Measurements from ENCODE around the gene HSP90AB1.
A peak's percentile ranks its signal among the peaks of the same experiment; 100 is the strongest.

Gene HSP90AB1

GRCh38 chr6:44235891-44236516 is 10.9 kb upstream of the HSP90AB1 start:
- DNase-seq (ENCODE audit: low read depth in 2 of 2), result no peak

- DNase-seq (ENCODE audit: low read depth in 2 of 2), result peak in 1 of 2 experiments; percentile 51
These were observed 9.7 kb upstream of the HSP90AB1 start for GRCh38 chr6:44237021-44237812.

GRCh38 chr6:44237813-44238433 is 9.0 kb upstream of the HSP90AB1 start:
- DNase-seq (ENCODE audit: low read depth in 2 of 2), result no peak

DNA sequence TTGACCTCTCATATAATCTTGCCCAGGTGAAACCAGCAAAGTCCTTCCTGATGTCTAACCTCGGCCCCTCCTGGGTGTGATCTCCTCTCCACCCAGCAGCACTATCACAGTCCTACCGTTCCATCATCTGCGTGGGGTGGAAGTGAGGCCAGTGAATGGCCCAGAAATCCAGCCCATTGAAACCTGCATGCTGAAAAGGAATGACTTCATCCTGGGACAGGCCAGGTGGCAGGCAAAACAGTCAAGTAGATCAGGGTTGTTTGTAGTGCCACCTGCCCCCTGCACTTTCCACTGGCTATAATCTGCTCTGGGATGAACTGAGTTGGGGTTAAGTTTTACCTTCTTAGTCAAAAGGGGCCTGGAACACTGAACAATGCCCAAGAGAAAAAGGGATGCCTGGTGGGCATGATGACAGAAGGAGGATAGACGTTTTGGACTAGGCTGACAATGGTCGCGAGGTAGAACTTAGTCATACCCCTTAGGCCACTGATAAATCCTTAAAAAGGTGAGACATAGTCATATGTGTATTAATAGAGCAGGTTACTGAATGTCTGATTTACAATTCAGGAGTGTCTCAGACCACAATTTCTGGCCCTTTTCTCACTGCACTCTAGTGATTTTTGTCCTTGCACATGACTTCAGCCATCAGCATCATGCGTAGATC is 8.1 kb upstream of the HSP90AB1 start:
- DNase-seq (ENCODE audit: low read depth in 2 of 2), result no peak

DNA sequence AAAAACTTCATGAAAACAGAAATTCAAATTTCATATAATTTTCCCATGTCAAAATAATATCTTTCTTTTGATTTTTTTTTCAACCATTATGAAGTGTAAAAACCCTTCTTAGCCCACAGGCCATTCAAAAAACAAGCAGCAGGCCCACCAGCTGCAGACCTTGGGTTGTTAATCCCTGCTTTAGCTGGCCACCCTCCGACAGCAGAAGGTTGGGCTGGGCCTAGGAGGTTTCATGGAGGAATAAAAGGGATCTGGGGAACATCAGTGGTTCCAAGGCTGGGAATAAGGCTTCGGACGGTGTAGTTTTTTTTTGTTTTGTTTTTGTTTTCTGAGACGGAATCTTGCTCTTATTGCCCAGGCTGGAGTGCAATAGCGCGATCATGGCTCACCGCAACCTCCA is 3.6 kb upstream of the HSP90AB1 start:
- DNase-seq (ENCODE audit: low read depth in 2 of 2), result no peak

GRCh38 chr6:44245391-44245911 is 1.4 kb upstream of the HSP90AB1 start:
- no peak for DNase-seq (ENCODE audit: low read depth in 2 of 2)

DNA sequence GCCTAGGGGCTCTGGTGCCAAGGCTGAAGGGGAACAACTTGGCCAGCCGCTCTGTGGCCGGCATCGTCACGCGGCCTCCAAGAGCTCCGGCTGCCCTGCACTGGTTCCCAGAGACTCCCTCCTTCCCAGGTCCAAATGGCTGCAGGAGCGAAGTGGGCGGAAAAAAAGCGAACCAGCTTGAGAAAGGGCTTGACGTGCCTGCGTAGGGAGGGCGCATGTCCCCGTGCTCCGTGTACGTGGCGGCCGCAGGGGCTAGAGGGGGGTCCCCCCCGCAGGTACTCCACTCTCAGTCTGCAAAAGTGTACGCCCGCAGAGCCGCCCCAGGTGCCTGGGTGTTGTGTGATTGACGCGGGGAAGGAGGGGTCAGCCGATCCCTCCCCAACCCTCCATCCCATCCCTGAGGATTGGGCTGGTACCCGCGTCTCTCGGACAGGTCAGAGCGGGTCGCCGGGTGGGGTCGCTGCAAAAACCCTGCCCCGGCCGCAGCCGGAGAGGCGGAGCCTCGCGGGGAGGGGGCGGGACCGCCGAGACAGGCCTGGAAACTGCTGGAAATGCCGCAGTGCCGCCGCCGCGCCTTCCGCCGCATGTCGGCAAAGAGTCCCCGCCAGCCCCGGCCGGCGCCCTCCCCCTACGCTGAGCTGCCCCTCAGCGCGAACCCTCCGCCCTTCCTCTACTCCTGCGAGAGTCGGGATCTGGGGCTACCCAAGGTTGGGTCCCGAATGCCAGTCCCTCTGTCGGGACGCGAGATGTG is 814 bp upstream of the HSP90AB1 start:
- DNase-seq (ENCODE audit: low read depth in 2 of 2), result peak in 1 of 2 experiments; percentile 50

DNA sequence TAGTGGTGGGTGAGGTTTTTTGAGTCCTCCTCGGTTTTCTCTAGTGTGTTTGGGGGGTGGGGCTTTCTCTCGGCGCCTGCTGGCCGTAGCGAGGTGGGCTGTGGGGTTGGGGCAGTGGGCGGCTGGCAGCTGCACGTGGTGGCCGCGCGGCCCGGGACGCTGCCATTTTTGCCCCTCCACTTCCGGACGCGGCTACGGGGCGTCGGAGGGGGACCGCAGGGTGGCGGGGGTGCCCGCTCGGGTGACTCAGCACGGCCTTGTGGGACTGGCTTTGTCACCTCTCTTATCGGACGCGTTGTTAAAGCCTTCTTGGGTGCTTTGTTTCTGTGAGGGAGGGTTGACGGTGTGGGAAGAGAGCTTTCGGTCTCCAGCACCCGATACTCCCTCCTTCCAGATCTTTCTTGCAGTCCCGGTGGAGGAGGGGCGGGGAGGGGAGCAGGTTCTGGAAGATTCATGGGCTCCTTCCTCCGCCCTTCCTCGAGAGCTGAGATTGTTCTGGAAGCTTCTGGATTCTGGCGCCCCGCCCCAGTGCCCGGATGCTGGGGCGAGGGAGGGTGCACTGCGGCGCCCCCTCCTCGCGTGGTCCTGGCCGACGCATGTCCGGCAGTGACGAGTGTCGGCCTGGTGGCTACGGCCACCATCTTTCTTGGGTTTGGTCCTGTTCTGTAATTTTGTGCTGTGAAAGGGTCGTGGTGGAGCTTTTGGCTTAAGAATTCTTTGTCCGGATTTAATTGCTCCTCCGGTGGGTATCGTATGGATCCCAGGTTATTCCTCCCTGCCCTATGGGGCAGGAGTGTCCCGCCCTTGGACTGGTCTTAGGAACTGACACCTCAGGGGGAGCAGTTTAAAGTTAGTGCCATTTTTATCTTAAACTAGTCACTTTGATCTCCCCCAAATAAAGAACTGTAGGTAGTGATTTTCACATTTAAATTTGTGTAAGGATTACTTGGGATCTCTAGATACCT is 719 bp downstream of the HSP90AB1 start:
- DNase-seq (ENCODE audit: low read depth in 2 of 2), result no peak

DNA sequence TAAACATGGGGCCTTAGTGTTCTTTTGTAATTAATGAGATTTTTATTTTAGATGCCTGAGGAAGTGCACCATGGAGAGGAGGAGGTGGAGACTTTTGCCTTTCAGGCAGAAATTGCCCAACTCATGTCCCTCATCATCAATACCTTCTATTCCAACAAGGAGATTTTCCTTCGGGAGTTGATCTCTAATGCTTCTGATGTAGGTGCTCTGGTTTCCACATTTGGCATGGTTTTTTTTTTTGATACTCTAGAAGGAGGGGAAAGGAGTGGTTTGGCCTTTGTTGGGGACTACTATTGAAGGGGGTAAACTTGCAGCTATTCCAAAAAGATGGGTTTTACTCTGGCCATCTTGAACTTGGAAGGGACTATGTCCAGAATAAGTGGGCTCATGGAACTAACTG is 1.7 kb downstream of the HSP90AB1 start:
- DNase-seq (ENCODE audit: low read depth in 2 of 2), result no peak

DNA sequence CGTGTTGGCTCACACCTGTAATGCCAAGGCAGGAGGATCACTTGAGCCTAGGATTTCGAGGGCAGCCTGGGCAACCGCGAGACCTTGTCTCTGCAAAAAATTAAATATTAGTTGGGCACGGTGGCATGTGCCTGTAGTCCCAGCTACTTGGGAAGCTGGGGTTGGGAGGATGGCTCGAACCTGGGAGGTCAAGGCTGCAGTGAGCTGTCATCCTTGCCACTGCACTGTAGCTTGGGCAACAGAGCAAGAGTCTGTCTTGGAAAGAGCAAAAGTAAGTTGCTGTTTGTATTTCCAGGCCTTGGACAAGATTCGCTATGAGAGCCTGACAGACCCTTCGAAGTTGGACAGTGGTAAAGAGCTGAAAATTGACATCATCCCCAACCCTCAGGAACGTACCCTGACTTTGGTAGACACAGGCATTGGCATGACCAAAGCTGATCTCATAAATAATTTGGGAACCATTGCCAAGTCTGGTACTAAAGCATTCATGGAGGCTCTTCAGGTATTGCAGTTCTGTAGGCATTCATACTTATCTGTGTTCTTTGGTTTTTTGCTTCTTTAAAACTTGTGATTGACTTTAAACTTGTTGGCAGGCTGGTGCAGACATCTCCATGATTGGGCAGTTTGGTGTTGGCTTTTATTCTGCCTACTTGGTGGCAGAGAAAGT is 2.3 kb downstream of the HSP90AB1 start:
- DNase-seq (ENCODE audit: low read depth in 2 of 2), result no peak

DNA sequence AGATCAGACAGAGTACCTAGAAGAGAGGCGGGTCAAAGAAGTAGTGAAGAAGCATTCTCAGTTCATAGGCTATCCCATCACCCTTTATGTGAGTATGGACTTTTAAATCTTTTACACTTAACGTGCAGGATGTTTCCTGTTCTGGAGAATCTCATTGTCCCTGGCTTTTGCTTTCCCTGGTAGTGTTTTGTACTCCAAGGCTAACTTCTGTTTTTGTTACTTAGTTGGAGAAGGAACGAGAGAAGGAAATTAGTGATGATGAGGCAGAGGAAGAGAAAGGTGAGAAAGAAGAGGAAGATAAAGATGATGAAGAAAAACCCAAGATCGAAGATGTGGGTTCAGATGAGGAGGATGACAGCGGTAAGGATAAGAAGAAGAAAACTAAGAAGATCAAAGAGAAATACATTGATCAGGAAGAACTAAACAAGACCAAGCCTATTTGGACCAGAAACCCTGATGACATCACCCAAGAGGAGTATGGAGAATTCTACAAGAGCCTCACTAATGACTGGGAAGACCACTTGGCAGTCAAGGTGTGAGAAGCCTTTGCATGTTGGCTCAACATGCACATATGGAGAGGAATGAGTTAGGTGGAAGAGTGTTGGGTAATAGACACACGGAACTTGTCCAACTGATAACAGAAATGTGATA is 3.3 kb downstream of the HSP90AB1 start:
- DNase-seq (ENCODE audit: low read depth in 2 of 2), result no peak

DNA sequence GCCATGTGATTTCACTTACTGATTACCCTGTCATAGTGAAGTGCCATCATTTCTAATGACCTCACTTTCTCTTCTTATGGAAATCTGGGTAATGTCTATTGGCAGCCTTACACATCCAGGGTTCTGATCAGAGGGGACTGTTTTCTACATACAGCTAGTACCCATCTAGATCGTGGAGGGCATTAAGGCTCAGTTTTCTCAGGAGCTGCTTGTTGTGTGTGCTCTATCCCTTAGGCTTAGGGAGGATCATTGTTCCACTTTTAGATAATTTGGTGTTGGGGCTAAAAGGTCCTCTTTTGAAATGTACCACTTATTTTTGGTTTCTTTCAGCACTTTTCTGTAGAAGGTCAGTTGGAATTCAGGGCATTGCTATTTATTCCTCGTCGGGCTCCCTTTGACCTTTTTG is 3.8 kb downstream of the HSP90AB1 start:
- DNase-seq (ENCODE audit: low read depth in 2 of 2), result no peak

GRCh38 chr6:44251576-44252524 is 4.9 kb downstream of the HSP90AB1 start:
- DNase-seq (ENCODE audit: low read depth in 2 of 2), result no peak

GRCh38 chr6:44253307-44254101 is 6.6 kb downstream of the HSP90AB1 start:
- no peak for DNase-seq (ENCODE audit: low read depth in 2 of 2)

DNA sequence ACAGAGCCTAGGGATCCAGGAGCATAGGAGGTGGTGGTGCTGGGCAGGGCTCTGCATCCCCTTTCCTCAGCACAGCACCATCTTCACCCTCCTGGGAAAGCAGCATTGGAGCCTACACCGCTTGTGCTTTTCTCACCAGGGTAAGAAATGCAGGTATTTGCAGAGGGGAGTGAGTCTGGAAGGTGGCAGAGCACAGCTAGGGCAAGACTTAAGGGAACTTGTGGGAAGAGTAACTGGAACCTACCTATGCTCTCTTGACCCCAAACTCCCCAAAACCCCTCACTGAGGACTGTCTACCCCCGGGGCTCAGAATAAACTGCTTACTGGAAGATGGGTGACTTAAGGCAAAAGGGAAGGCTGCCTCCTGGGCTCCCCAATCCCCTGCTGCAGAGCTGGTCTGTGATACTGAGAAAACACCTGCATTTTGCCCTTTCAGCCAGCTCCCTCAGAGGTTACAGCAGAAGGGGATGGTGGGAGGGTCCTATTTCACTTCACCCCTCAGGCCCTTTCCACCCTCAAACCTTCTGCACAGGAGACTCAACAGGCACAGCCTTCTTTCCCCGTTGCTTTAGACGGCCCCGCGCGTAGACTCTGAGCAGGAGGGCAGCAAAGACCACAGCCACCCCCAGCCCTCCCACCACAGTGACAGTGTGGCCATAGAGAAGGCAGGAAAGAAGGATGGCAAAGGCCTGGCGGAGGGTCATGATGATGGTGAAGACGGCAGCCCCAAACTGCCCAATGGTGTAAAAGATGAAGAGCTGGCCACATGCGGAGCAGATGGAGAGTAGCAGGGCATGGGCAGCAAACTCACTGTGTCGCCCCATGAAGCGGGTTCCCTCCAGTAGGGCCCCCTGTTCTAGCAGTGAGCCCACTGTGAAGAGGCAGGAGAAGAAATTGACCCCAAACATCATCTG is 7.5 kb downstream of the HSP90AB1 start:
- no peak for DNase-seq (ENCODE audit: low read depth in 2 of 2)

All from fibroblast of skin of left biceps (primary cell).